GM20000 (cell line): ENCODE measurements around the gene BDH2.

Experiments used
- DNase-seq: peaks from one replicate; pipeline ENCODE4 v3.0.0; 2012; ENCODE audit warnings: low spot score
- TF ChIP-seq, protein P1 (sequence below): IDR thresholded peaks from 2 replicates; pipeline ENCODE4 v1.5.1; 2012; ENCODE audit warnings: mild to moderate bottlenecking, control low read depth; ENCODE audit errors: extremely low read depth, missing control alignments

Gene BDH2

GRCh38 chr4:103085555-103086196 lies 14.0 kb downstream of the BDH2 start:
- DNase-seq = no peak

GRCh38 chr4:103079621-103080020 lies 20.0 kb downstream of the BDH2 start:
- no peak for DNase-seq
- TF ChIP-seq, protein P1, sequence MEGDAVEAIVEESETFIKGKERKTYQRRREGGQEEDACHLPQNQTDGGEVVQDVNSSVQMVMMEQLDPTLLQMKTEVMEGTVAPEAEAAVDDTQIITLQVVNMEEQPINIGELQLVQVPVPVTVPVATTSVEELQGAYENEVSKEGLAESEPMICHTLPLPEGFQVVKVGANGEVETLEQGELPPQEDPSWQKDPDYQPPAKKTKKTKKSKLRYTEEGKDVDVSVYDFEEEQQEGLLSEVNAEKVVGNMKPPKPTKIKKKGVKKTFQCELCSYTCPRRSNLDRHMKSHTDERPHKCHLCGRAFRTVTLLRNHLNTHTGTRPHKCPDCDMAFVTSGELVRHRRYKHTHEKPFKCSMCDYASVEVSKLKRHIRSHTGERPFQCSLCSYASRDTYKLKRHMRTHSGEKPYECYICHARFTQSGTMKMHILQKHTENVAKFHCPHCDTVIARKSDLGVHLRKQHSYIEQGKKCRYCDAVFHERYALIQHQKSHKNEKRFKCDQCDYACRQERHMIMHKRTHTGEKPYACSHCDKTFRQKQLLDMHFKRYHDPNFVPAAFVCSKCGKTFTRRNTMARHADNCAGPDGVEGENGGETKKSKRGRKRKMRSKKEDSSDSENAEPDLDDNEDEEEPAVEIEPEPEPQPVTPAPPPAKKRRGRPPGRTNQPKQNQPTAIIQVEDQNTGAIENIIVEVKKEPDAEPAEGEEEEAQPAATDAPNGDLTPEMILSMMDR = no peak

More at GRCh38 chr4:103085555-103086196, 14.0 kb downstream of the BDH2 start:
- TF ChIP-seq, protein P1 = no peak

GRCh38 chr4:103076747-103077347 lies 22.8 kb downstream of the BDH2 start, which contains the start of gene SLC9B2:
Gene SLC9B2 (minus strand): TSS chr4:103076761. CDS start chr4:103067550, 9,211 bp downstream.
- TF ChIP-seq, protein P1 = no peak
- peak; percentile 71 for DNase-seq

DNA sequence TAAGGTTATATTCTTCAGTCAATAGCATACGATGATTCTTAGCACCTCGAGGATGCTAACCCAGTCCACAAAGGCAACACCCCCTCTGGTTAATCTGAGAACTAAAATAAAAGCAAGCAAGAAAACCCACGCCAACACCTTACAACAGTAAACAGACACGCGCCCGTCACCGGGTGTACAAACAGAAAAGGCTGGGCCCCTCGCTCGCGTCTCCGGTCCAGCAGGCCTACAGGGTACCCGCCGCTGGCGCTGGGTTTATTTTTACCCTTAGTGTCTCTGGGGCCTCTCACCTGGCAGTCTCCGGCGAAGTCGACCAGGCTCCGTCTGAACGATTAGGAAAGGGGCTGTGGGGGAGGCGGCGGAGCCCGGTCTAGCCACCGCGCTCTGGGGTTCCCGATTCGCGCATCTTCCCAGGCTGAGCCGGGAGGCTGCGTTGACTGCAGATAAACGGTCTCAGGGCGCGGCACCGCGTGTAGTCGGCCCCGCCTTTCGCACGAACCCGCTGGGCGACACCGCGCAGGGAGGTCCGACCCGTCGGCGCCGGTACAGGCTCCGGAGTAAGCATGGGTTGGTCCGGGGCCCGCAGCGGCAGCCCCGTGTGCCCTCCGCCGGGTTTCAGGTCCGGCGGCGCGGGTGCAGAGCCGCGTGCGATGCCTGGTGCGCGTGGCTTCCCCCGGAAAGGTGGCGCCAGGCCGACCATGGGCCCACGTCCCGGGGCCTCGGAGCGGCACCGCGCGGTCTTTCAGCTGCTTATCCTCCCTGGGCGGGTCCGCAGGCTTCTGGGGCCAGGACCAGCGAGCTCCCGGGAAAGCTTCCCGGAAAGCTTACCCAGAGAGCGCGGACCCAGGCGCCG lies 23.5 kb downstream of the BDH2 start:
- DNase-seq = peak; percentile 71
- TF ChIP-seq, protein P1 = no peak

- no peak for DNase-seq
- TF ChIP-seq, protein P1 = no peak
Observed at GRCh38 chr4:103075435-103075893, 24.2 kb downstream of the BDH2 start.

GRCh38 chr4:103074744-103075434 lies 24.7 kb downstream of the BDH2 start:
- DNase-seq = peak; percentile 44
- TF ChIP-seq, protein P1 = no peak
